Epidermal melanocyte (primary cell): ENCODE measurements around the gene ZNF428.
"Not testable (repeated sequence)": the region's sequence is repeated elsewhere in the genome, so short reads cannot be mapped to it uniquely, and the experiment has no call there.

Experiments used
- DNase-seq: peaks from one replicate; pipeline ENCODE4 v3.0.0; 2011; ENCODE audit warnings: low spot score; ENCODE audit not compliant: insufficient read length

ZNF428 gene

GRCh38 chr19:43594081-43594697, 25.2 kb downstream of the ZNF428 start:
- no peak for DNase-seq

DNA sequence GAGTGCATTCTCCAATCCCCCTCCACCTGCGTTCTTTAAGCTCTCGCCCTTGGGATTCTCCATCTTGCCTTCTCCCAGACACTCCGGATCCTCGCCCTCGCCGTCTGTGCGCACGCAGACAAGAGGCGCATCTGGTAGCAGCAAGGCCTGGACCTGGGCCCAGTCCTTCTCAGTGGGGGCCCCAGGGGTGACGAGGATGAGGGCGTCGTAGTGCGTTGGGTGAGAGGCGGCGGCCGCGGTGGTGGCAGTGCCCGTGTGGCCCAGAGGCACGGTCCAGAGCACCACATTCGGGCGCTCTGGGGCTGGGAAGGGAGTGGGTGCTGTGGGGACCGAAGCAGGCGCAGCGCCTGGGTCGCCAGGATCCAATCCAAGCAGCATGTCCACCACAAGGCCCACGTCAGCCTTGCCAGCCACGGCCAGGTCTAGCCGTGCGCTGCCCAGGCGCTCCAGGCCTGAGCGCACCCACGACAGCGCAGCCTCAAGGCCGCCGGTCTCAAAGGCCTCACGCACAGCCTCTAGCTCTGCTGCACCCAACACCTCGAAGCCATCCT, 26.6 kb downstream of the ZNF428 start:
- DNase-seq = no peak

GRCh38 chr19:43591904-43592772, 27.3 kb downstream of the ZNF428 start:
- DNase-seq = no peak

DNA sequence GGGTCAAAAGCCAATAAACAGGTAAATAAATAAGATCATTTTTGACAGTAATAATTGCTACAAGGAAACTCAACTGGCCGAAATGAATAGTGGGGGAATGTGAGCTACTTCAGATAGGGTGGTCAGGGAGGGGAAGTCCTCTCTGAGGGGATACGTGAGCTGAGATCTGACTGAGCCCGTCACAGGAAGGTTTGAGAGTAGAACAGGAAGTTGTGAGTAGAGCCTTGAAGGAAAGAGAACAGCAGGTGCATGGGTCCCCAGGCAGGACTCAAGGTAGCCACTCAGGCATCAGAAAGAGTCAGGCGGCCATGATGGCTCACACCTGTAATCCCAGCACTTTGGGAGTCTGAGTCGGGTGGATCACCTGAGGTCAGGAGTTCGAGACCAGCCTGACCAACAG, 29.8 kb downstream of the ZNF428 start:
- no peak for DNase-seq

- DNase-seq = no peak
These were observed 30.2 kb downstream of the ZNF428 start for GRCh38 chr19:43589277-43589676.

DNA sequence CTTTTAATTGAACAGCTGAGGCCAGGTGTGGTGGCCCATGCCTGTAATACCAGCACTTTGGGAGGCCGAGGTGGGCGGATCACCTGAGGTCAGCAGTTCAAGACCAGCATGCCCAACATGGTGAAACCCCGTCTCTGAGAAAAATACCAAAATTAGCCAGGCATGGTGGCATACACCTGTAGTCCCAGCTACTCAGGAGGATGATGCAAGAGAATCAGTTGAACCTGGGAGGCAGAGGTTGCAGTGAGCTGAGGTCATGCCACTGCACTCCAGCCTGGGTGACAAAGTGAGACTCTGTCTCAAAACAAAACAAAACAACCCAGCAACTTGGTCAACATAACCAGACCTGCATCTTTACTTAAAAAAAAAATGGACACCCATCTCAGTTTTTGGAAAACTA, 32.4 kb downstream of the ZNF428 start:
- not testable (repeated sequence) for DNase-seq

DNA sequence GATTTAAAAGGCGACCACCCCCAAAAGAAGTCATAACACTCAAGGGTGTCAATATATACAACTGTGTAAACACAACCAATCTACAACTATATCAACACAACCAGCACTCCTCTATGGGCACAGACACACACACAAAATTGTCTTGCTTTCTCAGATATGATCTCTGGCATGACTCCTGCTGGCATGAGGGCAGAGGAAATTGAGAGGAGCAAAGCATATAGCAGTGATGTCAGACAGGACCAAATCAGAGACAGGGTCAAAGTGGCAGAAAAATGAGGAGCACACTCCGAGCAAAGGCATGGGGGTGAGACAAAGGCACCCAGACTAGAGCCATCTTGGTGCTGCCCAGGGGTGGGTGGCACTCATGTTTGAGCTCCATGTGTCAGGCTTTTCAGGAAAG, 33.1 kb downstream of the ZNF428 start:
- DNase-seq = no peak

DNA sequence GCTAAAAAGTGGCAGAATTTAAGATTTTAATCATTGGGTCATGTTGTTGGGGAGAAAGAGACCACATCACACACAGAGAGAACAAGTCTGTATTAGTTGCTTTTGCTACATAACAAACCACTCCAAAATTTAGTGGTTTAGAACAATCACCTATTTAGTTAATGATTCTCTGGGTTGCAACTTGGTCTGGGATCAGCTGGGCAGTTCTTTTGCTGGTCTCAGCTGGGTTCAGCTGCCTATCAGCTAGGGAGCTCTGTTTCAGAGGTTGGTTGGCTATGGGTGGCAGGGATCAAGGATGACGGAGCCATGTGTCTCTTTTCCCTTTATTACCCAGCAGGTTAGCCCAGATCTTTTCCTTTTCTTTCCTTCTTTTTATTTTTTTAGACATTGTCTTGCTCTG, 34.9 kb downstream of the ZNF428 start:
- DNase-seq = no peak

- DNase-seq = no peak
These were observed 36.9 kb downstream of the ZNF428 start for GRCh38 chr19:43582495-43582894.

- no peak for DNase-seq
These were observed 38.0 kb downstream of the ZNF428 start for GRCh38 chr19:43581467-43581866.

- DNase-seq = no peak
These were observed 40.6 kb downstream of the ZNF428 start for GRCh38 chr19:43578787-43579186.

- no peak for DNase-seq
These were observed 43.2 kb downstream of the ZNF428 start for GRCh38 chr19:43575955-43576878.

DNA sequence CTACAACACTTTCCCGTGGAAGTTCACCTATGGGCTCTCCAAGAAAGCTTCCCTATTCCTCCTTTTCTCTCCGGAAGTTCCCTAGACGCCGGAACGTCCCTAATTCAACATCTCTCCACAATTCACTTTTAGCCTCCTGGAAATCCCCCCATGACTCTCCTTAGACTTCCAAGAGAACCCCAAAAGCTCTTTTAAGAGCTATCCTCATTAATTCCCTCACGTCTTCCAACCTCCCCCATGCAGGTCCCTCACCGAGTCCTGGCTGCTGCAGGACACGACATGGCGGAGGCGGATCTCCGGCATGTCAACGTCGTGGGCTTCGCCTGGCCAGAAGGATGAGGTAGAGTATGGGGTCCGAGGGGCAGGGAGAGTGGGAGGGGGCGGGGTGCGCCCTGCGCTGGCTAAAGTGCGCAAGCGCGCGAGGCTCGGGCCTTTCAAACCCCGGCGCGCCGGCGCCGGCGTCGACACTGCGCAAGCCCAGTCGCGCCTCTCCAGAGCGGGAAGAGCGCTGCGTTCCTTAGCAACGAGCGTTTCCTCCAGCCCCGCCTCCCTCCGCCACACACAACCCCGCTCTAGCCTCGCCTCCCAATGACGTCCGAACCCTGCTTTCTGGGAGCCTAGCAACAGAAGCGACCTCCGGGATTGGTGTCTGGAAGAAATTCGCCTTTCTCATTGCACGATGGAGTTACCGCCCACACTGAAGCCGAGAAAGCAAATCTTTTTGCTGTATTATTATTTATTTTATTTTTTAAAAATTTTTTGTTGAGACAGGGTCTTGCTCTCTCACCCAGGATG, 44.1 kb downstream of the ZNF428 start, which contains the start of the genes PINLYP and XRCC1:
Gene PINLYP, plus strand, starts transcription at position 646 of the 795 bp plus-strand sequence. CDS start 1,391 bp downstream, outside the sequence.
Gene XRCC1, minus strand, starts transcription at position 372 of the 795 bp plus-strand sequence. Its CDS starts 69 bp downstream, at position 303.
- DNase-seq = peak; percentile 95

GRCh38 chr19:43574424-43575155, 44.8 kb downstream of the ZNF428 start:
- no peak for DNase-seq

DNA sequence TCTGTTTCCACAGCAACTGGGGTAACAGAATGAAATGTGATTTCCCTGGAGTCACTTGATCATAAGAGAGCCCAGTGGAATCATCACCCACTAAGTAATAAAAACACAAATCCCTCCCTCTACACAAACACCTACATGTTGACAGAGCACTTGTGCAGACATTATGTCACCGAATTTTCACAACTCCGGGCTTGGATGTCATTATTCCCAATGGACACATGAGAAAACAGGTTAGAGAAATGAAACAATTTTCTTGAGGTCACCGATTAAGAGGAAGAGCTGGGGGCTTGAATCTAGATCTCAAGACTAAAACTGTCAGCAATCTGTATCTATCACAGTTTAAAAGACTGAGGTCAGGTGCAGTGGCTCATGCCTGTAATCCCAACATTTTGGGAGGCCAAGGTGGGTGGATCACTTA, 47.2 kb downstream of the ZNF428 start:
- no peak for DNase-seq

GRCh38 chr19:43570174-43570791, 49.1 kb downstream of the ZNF428 start:
- no peak for DNase-seq

DNA sequence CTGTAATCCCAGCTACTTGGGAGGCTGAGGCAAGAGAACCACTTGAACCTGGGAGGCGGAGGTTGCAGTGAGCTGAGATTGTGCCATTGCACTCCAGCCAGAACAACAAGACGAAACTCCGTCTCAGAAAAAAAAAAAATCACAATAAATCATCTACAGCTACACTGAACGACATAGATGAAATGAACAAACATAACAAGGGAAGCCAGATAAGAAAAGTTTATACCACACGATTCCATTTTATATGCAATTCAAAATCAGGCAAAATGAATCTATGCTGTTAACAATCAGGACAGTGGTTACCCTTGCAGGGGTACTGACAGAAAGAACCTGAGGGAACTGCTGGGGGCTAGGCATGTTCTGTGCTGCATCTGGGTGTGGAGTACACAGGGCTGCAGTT, 49.8 kb downstream of the ZNF428 start:
- DNase-seq = no peak

DNA sequence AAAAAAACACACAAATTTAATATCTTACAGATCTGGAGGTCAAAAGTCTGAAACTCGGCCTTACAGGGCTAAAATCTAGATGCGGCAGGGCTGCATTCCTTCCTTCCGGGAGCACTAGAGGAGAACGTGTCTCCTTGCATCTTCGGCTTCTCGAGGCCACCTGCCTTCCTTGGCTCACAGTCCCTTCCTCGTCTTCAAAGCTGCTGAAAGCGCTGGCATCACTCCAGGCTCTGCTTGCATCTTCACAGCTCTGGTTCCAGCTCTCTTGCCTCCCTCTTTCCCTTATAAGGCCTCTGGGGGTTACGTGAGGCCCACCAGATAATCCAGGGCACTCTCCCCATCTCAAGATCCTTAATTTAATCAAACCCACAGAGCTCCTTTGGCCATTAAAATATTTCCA, 54.6 kb downstream of the ZNF428 start:
- DNase-seq = no peak

DNA sequence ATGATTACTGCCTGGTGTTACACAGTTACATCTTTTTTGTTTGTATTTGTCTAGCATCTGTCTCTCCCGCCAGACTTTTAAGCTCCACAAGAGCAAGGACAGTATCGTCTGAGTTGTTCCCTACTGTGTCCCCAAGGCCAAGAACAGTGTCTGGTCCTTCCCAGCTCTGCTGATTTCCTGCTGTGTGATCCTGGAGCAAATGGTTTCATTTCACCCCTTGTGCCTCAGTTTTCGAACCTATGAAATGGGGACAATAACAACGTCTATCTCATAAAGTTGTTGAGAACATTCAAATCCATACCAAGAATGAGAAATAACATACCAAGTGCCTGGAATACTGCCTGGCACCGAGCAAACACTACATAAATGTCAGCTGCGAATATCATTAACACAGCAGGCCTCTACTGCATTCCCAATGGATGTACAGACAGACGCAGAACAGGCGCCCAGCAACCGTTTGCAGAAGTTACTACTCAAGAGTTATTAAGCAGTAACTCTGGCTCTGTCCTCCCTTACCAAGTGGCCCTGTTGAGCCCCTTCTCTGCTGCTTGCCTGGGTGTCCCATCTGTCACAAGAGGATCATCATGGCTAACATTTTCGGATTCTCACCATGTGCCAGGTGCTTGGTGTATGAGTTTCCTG, 55.5 kb downstream of the ZNF428 start:
- no peak for DNase-seq
